SK-N-SH (cell line): ENCODE results near the gene PARD3. TPM values are rescaled to one million over a fixed set of nuclear protein-coding genes. Genes with fewer than 3 reads are reported as not detected.

Source experiments
- CTCF ChIA-PET: fragments of 300-600, 350-600 bp; formaldehyde crosslinking; extraction: SDS; loops from one replicate; lab custom pipeline; 2021; lab: Yijun Ruan, JAX
- POLR2A ChIA-PET: fragments of 350-600 bp; sonication (Branson Sonifier 250); formaldehyde crosslinking; extraction: SDS; loops from one replicate; lab custom pipeline; 2020; ENCODE audit warnings: antibody characterized with exemption, inconsistent platforms; lab: Yijun Ruan, JAX
- DNase-seq: peaks from one replicate; pipeline ENCODE4 v3.0.0; 2012
- H2AFZ ChIP-seq: fragments of 200-600 bp; sonication (generic); 2 replicates; pipeline ENCODE4 v1.8.1; 2016; ENCODE audit warnings: antibody characterized with exemption, mild to moderate bottlenecking, low read depth
- H3F3A ChIP-seq: fragments of 200-600 bp; sonication (generic); replicated peaks from 2 replicates; pipeline ENCODE3; 2016; ENCODE audit warnings: antibody characterized with exemption, mild to moderate bottlenecking; ENCODE audit not compliant: insufficient read depth
- H3K27ac ChIP-seq, 2 experiments: fragments of 200-500 bp in 1 of 2; fragments of 200-600 bp in 1 of 2; sonication (Bioruptor generic) in 1 of 2; sonication (generic), shearing (Covaris generic) in 1 of 2; 2 replicates each; pipeline versions ENCODE4 v1.5.1 to v1.6.1; 2014 to 2016; ENCODE audit warnings: low read depth in 2 of 2, inconsistent platforms in 1 of 2, low read length in 1 of 2, mild to moderate bottlenecking in 1 of 2, mixed read lengths in 1 of 2
- H3K27me3 ChIP-seq: fragments of 200-600 bp; sonication (generic), shearing (Covaris generic); 2 replicates; pipeline ENCODE4 v1.6.1; 2016; ENCODE audit warnings: mixed run types; ENCODE audit not compliant: insufficient read depth
- H3K36me3 ChIP-seq, 2 experiments: fragments of 200-500 bp in 1 of 2; fragments of 200-600 bp in 1 of 2; sonication (Bioruptor generic) in 1 of 2; sonication (generic) in 1 of 2; replicated peaks in 1 of 2; 2 replicates each; pipeline versions ENCODE3 to v1.5.1; 2014 to 2016; ENCODE audit warnings: low read length in 1 of 2, mild to moderate bottlenecking in 1 of 2; ENCODE audit not compliant: insufficient read depth in 2 of 2, control insufficient read depth in 1 of 2
- H3K4me1 ChIP-seq, 2 experiments: fragments of 200-500 bp in 1 of 2; fragments of 200-600 bp in 1 of 2; sonication (Bioruptor generic) in 1 of 2; sonication (generic), shearing (Covaris generic) in 1 of 2; 2 replicates each; pipeline versions ENCODE4 v1.5.1 to v1.6.1; 2014 to 2016; ENCODE audit warnings: low read depth in 1 of 2, low read length in 1 of 2, mixed run types in 1 of 2; ENCODE audit not compliant: insufficient read depth in 2 of 2, control insufficient read depth in 1 of 2
- H3K4me2 ChIP-seq: fragments of 200-600 bp; sonication (generic), shearing (Covaris generic); 2 replicates; pipeline ENCODE4 v1.6.1; 2017; ENCODE audit warnings: mixed run types
- H3K4me3 ChIP-seq, 2 experiments: fragments of 200-500 bp in 1 of 2; fragments of 200-600 bp in 1 of 2; sonication (Bioruptor generic) in 1 of 2; sonication (generic), shearing (Covaris generic) in 1 of 2; 2 replicates each; pipeline versions ENCODE4 v1.5.1 to v1.8.1; 2014 to 2016; ENCODE audit warnings: low read depth in 2 of 2, inconsistent platforms in 1 of 2, low read length in 1 of 2, mild to moderate bottlenecking in 1 of 2, mixed read lengths in 1 of 2, moderate library complexity in 1 of 2
- H3K79me2 ChIP-seq: fragments of 200-600 bp; sonication (generic); 2 replicates; pipeline ENCODE4 v1.8.1; 2017; ENCODE audit warnings: mild to moderate bottlenecking; ENCODE audit not compliant: insufficient read depth
- H3K9ac ChIP-seq: fragments of 200-600 bp; sonication (generic); 2 replicates; pipeline ENCODE4 v1.6.1; 2017; ENCODE audit warnings: mixed run types
- H3K9me2 ChIP-seq: fragments of 200-600 bp; sonication (generic); 2 replicates; pipeline ENCODE4 v1.6.1; 2017; ENCODE audit warnings: mixed run types
- H3K9me3 ChIP-seq: fragments of 200-600 bp; sonication (generic); 2 replicates; pipeline ENCODE4 v1.6.1; 2017; ENCODE audit warnings: mixed run types, mild to moderate bottlenecking, moderate library complexity
- H4K20me1 ChIP-seq: fragments of 200-600 bp; sonication (generic); 2 replicates; pipeline ENCODE4 v1.6.1; 2017; ENCODE audit warnings: mild to moderate bottlenecking, mixed run types; ENCODE audit not compliant: insufficient read depth
- CHD2 ChIP-seq: fragments of 150-350 bp; IDR thresholded peaks from 2 replicates; pipeline ENCODE4 v1.6.1; 2018; ENCODE audit warnings: low read length; ENCODE audit not compliant: partially characterized antibody
- EZH2phosphoT487 ChIP-seq: fragments of 200-600 bp; sonication (generic); IDR thresholded peaks from 2 replicates; pipeline ENCODE4 v1.6.1; 2017; ENCODE audit warnings: low read depth, mixed run types, mild to moderate bottlenecking, antibody characterized with exemption, moderate library complexity, borderline replicate concordance
- GABPA ChIP-seq: IDR thresholded peaks from 2 replicates; pipeline ENCODE4 v1.4.0; 2012; ENCODE audit warnings: low read depth, mild to moderate bottlenecking
- IRF3 ChIP-seq: fragments of 150-350 bp; IDR thresholded peaks from 2 replicates; pipeline ENCODE4 v1.6.1; 2016; ENCODE audit warnings: mild to moderate bottlenecking, low read depth, low read length
- JUND ChIP-seq: IDR thresholded peaks from 2 replicates; pipeline ENCODE4 v1.4.0; 2012
- MEF2A ChIP-seq: IDR thresholded peaks from 2 replicates; pipeline ENCODE4 v1.4.0; 2012; ENCODE audit warnings: low read depth, borderline replicate concordance
- RCOR1 ChIP-seq: fragments of 150-350 bp; IDR thresholded peaks from 2 replicates; pipeline ENCODE4 v1.6.1; 2017; ENCODE audit warnings: antibody characterized with exemption, low read length
- REST ChIP-seq: IDR thresholded peaks from 2 replicates; pipeline ENCODE4 v1.6.1; 2012; ENCODE audit warnings: mild to moderate bottlenecking, low read depth, low read length, moderate library complexity
- RFX5 ChIP-seq: IDR thresholded peaks from 2 replicates; pipeline ENCODE4 v1.6.1; 2012; ENCODE audit warnings: mild to moderate bottlenecking, improper control_type of control experiment, low read length
- TCF12 ChIP-seq: IDR thresholded peaks from 2 replicates; pipeline ENCODE4 v1.4.0; 2012
- USF1 ChIP-seq: IDR thresholded peaks from 2 replicates; pipeline ENCODE4 v1.4.0; 2012; ENCODE audit warnings: low read depth, borderline replicate concordance
- USF2 ChIP-seq: fragments of 150-350 bp; IDR thresholded peaks from 2 replicates; pipeline ENCODE4 v1.6.1; 2017; ENCODE audit warnings: antibody characterized with exemption, low read length, low read depth, borderline replicate concordance
- YY1 ChIP-seq: IDR thresholded peaks from 2 replicates; pipeline ENCODE4 v1.4.0; 2012; ENCODE audit warnings: low read depth, mild to moderate bottlenecking
- WGBS: methylation state at CpG from one replicate; pipeline ENCODE4 v1.1.6; 2017; ENCODE audit warnings: low lambda C conversion rate; 5-methylcytosine and 5-hydroxymethylcytosine counted together
- polyA plus RNA-seq, 3 experiments: library from polyadenylated mRNA; depleted of rRNA; stranded (reverse); fragments of >200 nt; gene quantifications; 2 replicates each; pipeline ENCODE4 v1.2.3, GENCODE V29; 2012

The PARD3 gene
- polyA plus RNA-seq, 1 of the 3 experiments (the other 2 are of a cell fraction) = 29.4 TPM

GRCh38 chr10:34549001-34549400 is 266.1 kb downstream of the PARD3 start (continued):
- TF ChIP-seq USF1 (no peak), CHD2 (no peak), RCOR1 (no peak), MEF2A (no peak), EZH2phosphoT487 (no peak)

- Histone ChIP-seq H3K9me2 (no peaks in the 10 kb centered on the region), H3F3A (no peaks in the 10 kb centered on the region), H2AFZ (no peak overlapping the region), H3K4me2 (no peak overlapping the region), H4K20me1 (no peaks in the 10 kb centered on the region), H3K27me3 (no peaks in the 10 kb centered on the region), H3K9ac (no peak overlapping the region), H3K36me3 (no peaks in the 10 kb centered on the region), H3K4me3 (no peak overlapping the region), H3K27ac (no peak overlapping the region), H3K9me3 (no peaks in the 10 kb centered on the region), H3K79me2 (peaks cover 15% of the 10 kb centered on the region), H3K4me1 (peaks cover 0 to 4% of the 10 kb centered on the region in 2 experiments; a peak in 2 of 4 replicates)
- CTCF ChIA-PET = interaction anchor here (0.7 to 1.6 kb wide), 2 partner anchors 27 to 90 kb away, joined by 3 to 4 read pairs; no protein-coding TSS in a partner anchor
- no peak for TF ChIP-seq USF1
- no peak for TF ChIP-seq GABPA
- no peak for TF ChIP-seq MEF2A
- TF ChIP-seq EZH2phosphoT487 = no peak
- no peak for TF ChIP-seq IRF3
- no peak for TF ChIP-seq JUND
- TF ChIP-seq CHD2 = no peak
- no peak for TF ChIP-seq YY1
- TF ChIP-seq RFX5 = no peak
- TF ChIP-seq USF2 = no peak
- TF ChIP-seq REST = no peak
- no peak for TF ChIP-seq TCF12
- POLR2A ChIA-PET = no interaction called here
- WGBS = 98% methylated on average over 4 of the region's 4 CpGs
- no peak for DNase-seq
Measured at GRCh38 chr10:34548466-34548865, 266.6 kb downstream of the PARD3 start.
